ENCODE data around the gene FBXL14.

FBXL14 gene

GRCh38 chr12:1593174-1594005 lies 991 bp downstream of the FBXL14 start:
- DNase-seq = peak in 1 of 2 experiments; percentile 69

GRCh38 chr12:1592444-1593173 lies 1.8 kb downstream of the FBXL14 start:
- DNase-seq = peak; percentile 44 to 61

GRCh38 chr12:1591543-1591942 lies 2.8 kb downstream of the FBXL14 start:
- no peak for DNase-seq

GRCh38 chr12:1591034-1591433 lies 3.3 kb downstream of the FBXL14 start:
- peak in 1 of 2 experiments; percentile 41 for DNase-seq

GRCh38 chr12:1590221-1590979 lies 4.0 kb downstream of the FBXL14 start:
- DNase-seq = no peak

- DNase-seq = no peak
Measured at GRCh38 chr12:1588575-1588947, 5.8 kb downstream of the FBXL14 start.

- DNase-seq = no peak
Measured at GRCh38 chr12:1587927-1588574, 6.3 kb downstream of the FBXL14 start.

- DNase-seq = no peak
Measured at GRCh38 chr12:1584326-1584725, 10.1 kb downstream of the FBXL14 start.

GRCh38 chr12:1583421-1584078 lies 10.8 kb downstream of the FBXL14 start:
- peak; percentile 64 to 88 for DNase-seq

- DNase-seq = no peak
Measured at GRCh38 chr12:1582709-1583050, 11.7 kb downstream of the FBXL14 start.

GRCh38 chr12:1581973-1582708 lies 12.2 kb downstream of the FBXL14 start:
- no peak for DNase-seq

- DNase-seq = no peak
Measured at GRCh38 chr12:1580526-1580925, 13.9 kb downstream of the FBXL14 start.

GRCh38 chr12:1579651-1580435 lies 14.5 kb downstream of the FBXL14 start:
- no peak for DNase-seq

GRCh38 chr12:1576410-1577241 lies 17.8 kb downstream of the FBXL14 start:
- no peak for DNase-seq

- DNase-seq = no peak
Measured at GRCh38 chr12:1575408-1576401, 18.7 kb downstream of the FBXL14 start.

GRCh38 chr12:1574865-1575259 lies 19.5 kb downstream of the FBXL14 start:
- no peak for DNase-seq

GRCh38 chr12:1573960-1574864 lies 20.2 kb downstream of the FBXL14 start:
- no peak for DNase-seq

- no peak for DNase-seq
Measured at GRCh38 chr12:1572731-1573130, 21.6 kb downstream of the FBXL14 start.

Data from SW 1271 (cell line).